PFSK-1 (cell line): ENCODE data around the gene MEF2C.

Source experiments
- POLR2AphosphoS5 ChIP-seq: IDR thresholded peaks from 2 replicates; pipeline ENCODE4 v1.6.1; 2012; ENCODE audit warnings: low read depth, mild to moderate bottlenecking, control low read depth, low read length, moderate library complexity
- REST ChIP-seq, 2 experiments: IDR thresholded peaks; 2 replicates each; pipeline versions ENCODE4 v1.6.1 to v1.8.0; 2011 to 2012; ENCODE audit warnings: low read depth in 2 of 2, low read length in 2 of 2, control low read depth in 1 of 2, inconsistent platforms in 1 of 2, mild to moderate bottlenecking in 1 of 2, moderate library complexity in 1 of 2; ENCODE audit not compliant: insufficient read depth in 1 of 2
- TAF1 ChIP-seq: IDR thresholded peaks from 2 replicates; pipeline ENCODE4 v1.6.1; 2012; ENCODE audit warnings: low read length, control low read depth, borderline replicate concordance; ENCODE audit not compliant: insufficient read depth

- no peak for TF ChIP-seq REST (IDR thresholded peaks at IDR 0.05; ENCODE audit: insufficient read depth in 1 of 2, low read depth in 2 of 2, low read length in 2 of 2)
- no peak for TF ChIP-seq TAF1
- TF ChIP-seq POLR2AphosphoS5: no peak
Observed at GRCh38 chr5:88758591-88758990, 124.4 kb downstream of the MEF2C start.
